ENCODE data around the gene SMURF2.
"Not testable (repeated sequence)": the region's sequence is repeated elsewhere in the genome, so short reads cannot be mapped to it uniquely, and the experiment has no call there.

DNA sequence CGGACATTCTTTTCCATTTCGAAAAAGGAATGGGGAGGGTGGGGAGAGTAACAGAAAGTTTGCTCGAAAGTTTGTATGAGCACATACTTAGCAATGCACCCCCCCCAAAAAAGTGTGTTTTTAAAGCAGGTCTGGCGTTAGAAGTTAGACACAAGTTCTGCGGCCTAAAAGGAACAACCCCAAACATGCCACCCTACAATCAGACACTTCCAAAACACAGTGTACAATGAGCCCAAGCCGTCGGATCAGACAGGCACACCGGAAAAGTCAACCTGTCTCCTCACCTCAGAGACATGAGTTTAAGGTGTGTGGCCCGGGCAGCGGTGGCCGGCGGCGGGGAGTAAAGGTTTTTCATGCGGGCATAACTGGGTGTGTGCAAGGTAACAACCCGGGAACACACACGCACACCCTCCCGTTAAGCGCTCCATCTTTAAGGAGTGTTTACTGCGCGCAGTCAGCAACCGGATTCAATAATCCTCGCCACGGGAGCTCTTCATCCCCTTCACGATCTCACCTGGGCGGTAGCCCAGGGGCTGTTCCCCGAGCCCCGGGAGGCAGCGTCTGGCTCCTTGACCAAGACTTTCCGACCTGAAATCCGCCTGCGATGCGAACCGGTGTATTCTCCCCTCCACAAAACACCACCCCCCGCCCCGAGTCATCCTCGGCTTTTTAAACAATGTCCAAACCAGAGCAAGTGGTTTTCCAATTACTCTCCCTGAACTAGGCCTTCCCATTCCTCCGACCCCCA is 955 bp downstream of the SMURF2 start:
- TF ChIP-seq RAD21 (conservative IDR thresholded peaks at IDR 0.05); SMC3 (conservative IDR thresholded peaks at IDR 0.05; ENCODE audit: poor library complexity); MXI1 (conservative IDR thresholded peaks at IDR 0.05; ENCODE audit: poor library complexity, severe bottlenecking); EZH2 (IDR thresholded peaks at IDR 0.05; ENCODE audit: borderline replicate concordance, insufficient read depth, low read length, poor library complexity, severe bottlenecking); TAF1 (IDR thresholded peaks at IDR 0.05; ENCODE audit: low read depth); EP300 (conservative IDR thresholded peaks at IDR 0.05; ENCODE audit: poor library complexity, severe bottlenecking): not testable (repeated sequence)
- TF ChIP-seq, protein P1, sequence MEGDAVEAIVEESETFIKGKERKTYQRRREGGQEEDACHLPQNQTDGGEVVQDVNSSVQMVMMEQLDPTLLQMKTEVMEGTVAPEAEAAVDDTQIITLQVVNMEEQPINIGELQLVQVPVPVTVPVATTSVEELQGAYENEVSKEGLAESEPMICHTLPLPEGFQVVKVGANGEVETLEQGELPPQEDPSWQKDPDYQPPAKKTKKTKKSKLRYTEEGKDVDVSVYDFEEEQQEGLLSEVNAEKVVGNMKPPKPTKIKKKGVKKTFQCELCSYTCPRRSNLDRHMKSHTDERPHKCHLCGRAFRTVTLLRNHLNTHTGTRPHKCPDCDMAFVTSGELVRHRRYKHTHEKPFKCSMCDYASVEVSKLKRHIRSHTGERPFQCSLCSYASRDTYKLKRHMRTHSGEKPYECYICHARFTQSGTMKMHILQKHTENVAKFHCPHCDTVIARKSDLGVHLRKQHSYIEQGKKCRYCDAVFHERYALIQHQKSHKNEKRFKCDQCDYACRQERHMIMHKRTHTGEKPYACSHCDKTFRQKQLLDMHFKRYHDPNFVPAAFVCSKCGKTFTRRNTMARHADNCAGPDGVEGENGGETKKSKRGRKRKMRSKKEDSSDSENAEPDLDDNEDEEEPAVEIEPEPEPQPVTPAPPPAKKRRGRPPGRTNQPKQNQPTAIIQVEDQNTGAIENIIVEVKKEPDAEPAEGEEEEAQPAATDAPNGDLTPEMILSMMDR (IDR thresholded peaks at IDR 0.05; ENCODE audit: poor library complexity, severe bottlenecking), result not testable (repeated sequence)
- TF ChIP-seq, protein P2, sequence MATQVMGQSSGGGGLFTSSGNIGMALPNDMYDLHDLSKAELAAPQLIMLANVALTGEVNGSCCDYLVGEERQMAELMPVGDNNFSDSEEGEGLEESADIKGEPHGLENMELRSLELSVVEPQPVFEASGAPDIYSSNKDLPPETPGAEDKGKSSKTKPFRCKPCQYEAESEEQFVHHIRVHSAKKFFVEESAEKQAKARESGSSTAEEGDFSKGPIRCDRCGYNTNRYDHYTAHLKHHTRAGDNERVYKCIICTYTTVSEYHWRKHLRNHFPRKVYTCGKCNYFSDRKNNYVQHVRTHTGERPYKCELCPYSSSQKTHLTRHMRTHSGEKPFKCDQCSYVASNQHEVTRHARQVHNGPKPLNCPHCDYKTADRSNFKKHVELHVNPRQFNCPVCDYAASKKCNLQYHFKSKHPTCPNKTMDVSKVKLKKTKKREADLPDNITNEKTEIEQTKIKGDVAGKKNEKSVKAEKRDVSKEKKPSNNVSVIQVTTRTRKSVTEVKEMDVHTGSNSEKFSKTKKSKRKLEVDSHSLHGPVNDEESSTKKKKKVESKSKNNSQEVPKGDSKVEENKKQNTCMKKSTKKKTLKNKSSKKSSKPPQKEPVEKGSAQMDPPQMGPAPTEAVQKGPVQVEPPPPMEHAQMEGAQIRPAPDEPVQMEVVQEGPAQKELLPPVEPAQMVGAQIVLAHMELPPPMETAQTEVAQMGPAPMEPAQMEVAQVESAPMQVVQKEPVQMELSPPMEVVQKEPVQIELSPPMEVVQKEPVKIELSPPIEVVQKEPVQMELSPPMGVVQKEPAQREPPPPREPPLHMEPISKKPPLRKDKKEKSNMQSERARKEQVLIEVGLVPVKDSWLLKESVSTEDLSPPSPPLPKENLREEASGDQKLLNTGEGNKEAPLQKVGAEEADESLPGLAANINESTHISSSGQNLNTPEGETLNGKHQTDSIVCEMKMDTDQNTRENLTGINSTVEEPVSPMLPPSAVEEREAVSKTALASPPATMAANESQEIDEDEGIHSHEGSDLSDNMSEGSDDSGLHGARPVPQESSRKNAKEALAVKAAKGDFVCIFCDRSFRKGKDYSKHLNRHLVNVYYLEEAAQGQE (IDR thresholded peaks at IDR 0.05; ENCODE audit: borderline replicate concordance), result not testable (repeated sequence)

Measured in neural cell (in vitro differentiated cells).